Right lobe of liver (tissue), 5 donors: ENCODE results near the gene PCAT7. TPM values are rescaled to one million over a fixed set of nuclear protein-coding genes. Genes with fewer than 3 reads are reported as not detected.

Experiments used
- small RNA-seq, 2 experiments: library from RNA; depleted of rRNA; stranded (forward); fragments of <200 nt; gene quantifications; one replicate each; pipeline ENCODE3, GENCODE V24; 2016
- total RNA-seq, 6 experiments: library from RNA; depleted of rRNA in 2 of 6; stranded (reverse); fragments of >200 nt in 2 of 6; fragmentation: NEBNext Ultra II Directional in 3 of 6; extraction: Animal tissue kit (Norgen Biotek cat#: 25700) in 3 of 6; gene quantifications; one replicate each; pipeline versions ENCODE4 v1.1.0 to v1.2.4, GENCODE V29; 2016 to 2023
- donor health status: DM: no; HTN: no; CAD: no.
- donor health status: DM: no; HTN: no; CAD: no.
- donor health status: DM: no; HTN: yes; CAD: no.
- donor health status: DM: no; HTN: yes; CAD: no.

PCAT7 gene
- total RNA-seq, 6 experiments from 2014 or later: 0.37 to 3.1 (median 0.96) TPM

Small RNA genes lying within 50 kb of the gene (small RNA-seq; reads per million reads assigned to genes)
- gene RNU6-669P: 0 reads per million in 2 experiments

Other genes with a start within 250 kb of the PCAT7 start
- gene NUTM2F, start 226.4 kb upstream of the PCAT7 start, total RNA-seq: under 1 TPM in 1 of 6 experiments, not detected in 5; 0.12 TPM
- gene FBP2, start 38.7 kb downstream of the PCAT7 start, total RNA-seq: not detected
- 100 to 1,000 TPM; 180 to 781 (median 384) TPM for gene FBP1, start 84.4 kb downstream of the PCAT7 start, total RNA-seq
- gene AOPEP, start 171.6 kb downstream of the PCAT7 start, total RNA-seq: 100 to 1,000 TPM in 1 of 6 experiments, 10 to 100 TPM in 5; 36.6 to 110 (median 63.3) TPM